HG02763 (cell line): Measurements from ENCODE around the gene ABCC10.
"Not testable (repeated sequence)": the region's sequence is repeated elsewhere in the genome, so short reads cannot be mapped to it uniquely, and the experiment has no call there.

Experiments
- ATAC-seq: cut with Tn5 transposase; IDR thresholded peaks from one replicate; pipeline ENCODE4 v1.9.1; 2021; ENCODE audit warnings: mild to moderate bottlenecking, moderate library complexity; ENCODE audit not compliant: unreplicated experiment

The ABCC10 gene

DNA sequence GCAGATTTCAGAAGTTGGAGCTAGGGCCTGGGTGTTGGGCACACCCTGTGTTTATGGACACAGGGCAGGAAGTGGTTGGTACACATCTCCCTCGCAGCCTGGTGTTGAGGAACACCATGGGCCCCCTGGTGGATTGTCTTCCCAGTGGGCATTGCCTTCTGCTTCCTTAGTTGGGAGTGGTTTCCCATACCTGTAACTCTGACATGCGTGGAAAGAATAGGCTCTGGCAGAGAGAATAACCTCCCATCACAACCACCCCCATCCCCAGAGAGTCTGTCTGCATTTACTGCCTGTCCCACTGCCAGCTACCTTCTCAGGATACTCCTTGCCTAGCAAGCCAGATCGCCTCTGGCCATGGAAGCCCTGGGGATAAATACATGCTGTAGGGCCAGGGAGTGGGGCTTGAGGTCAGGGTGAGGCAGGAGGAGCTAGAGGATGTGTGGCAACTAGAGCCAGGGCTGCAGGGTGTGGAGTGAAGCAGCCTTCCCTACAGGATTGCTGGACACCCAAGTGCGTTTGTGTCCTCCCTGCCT, 68.1 kb downstream of the ABCC10 start:
- no peak for ATAC-seq

DNA sequence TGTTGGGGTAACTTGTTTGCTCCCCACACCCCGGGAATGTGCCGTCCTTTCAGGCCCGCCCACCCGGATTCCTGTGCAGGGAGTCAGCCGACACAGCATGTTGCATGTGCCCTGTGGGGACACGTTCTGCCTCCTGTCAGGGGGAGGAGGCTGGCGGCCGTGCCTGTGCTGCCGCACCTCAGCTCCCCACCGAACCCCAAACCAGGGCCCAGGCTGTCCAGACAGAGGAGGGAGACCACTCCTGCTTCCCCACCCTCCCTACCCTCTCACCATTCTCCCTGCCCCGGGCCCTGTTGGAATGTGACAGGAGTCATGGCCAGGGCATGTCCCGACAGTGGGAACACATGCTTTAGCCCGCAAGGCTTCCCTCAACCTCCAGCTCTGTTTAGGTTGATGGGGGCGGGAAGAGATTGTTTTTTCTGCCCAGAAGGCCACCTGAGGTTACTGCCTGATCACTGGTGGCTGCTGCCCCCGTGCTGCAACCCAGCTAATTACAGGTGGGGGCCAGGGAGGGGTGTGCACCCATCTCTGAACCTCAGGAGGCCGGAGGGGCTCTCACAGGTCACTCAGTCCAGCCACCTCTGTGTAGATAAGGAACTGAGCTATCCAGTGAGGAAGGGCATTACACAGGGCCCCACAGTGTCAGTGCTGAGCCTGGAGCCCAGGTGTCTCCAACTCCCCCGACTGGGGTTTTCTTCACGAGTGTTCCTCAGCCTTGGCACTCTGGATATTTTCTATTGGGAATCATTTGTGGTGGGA, 69.2 kb downstream of the ABCC10 start:
- no peak for ATAC-seq

DNA sequence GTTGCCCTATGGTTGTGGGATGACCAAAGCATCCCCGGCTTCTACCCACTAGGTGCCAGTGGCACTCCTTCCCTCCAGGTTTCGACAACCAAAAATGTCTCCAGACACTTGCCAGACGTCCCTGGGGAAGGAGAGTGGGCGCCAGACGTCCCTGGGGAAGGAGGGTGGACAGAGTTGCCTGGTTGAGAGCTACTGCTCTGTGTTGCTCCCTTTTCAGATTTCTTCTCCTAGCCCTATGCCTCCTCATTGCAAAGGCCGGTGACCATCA, 69.7 kb downstream of the ABCC10 start:
- ATAC-seq, result no peak

DNA sequence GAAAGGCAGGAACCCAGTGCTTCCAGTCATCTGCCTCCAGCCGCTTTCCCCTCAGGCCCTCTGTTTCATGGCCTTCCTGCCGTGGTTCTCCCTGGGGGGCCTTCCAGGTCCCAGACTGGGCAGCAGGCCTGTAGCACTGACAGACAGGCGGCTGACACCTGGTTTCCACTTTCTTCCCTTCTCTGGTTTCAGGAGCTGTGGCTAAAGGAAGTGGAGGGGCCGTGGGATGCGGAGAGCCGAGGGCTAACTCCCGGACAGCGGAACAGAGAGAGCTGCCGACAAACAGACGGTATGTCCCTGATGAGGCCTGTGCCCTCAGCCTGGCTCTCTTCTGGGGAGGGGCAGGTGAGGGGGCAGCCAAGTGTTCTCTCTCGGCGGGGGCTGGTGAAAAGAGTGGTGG, 70.3 kb downstream of the ABCC10 start:
- no peak for ATAC-seq

DNA sequence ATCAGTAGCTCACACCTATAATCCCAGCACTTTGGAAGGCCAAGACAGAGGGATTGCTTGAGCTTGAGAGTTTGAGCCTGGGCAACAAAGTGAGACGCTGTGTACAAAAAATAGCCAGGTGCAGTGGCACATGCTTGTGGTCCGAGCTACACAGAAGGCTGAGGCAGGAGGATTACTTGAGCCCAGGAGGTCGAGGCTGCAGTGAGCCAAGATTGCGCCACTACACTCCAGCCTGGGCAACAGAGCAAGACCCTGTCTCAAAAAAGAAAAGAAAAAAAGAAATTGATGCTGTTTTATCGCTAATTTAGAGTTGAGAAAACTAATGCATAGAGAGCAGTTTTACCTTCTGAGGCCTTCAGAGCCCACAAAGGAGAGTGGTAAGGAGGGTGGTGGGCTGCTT, 71.0 kb downstream of the ABCC10 start:
- not testable (repeated sequence) for ATAC-seq

DNA sequence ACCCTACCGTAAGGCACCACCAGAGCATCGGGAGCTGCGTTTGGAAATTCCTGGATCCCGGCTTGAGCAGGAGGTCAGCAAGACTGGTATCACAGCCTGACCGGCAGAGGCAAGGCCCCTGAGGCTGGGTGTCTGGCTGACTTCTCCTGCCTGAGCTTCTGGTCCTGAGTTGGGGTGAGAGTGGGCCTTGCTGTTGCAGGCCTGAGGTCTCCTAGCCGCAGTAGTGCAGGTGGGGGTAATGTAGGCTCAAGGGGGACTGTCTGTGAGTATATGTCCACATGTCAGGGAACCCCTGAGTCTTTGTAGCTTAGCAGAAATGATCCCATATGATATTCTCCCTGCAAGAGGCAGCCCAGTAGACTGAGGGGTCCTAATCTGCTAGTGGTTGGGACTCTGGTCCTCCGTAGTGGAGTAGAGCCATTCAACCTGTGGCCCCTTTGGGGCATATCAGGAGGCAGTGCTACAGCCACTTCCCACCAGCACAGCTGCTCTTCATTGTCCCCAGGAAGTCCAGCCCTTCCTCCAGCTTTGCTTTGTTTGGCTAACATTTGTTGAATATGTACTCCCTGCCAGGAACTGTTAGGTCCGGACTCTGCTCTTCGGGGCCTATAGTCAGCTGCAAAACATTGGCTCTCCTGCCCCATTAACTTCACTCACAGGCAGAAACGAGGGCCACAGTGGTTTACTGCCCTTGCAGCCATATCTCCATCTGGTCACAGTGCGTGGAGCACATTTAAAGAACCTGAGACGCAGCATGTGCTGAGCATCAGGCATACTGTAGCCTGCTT, 71.9 kb downstream of the ABCC10 start:
- ATAC-seq, result no peak
